ENCODE results near the gene GNB3. TPM values are rescaled to one million over a fixed set of nuclear protein-coding genes. Genes with fewer than 3 reads are reported as not detected.

Gene GNB3
- total RNA-seq, 1 experiment from 2014 or later: 8.7 TPM

DNA sequence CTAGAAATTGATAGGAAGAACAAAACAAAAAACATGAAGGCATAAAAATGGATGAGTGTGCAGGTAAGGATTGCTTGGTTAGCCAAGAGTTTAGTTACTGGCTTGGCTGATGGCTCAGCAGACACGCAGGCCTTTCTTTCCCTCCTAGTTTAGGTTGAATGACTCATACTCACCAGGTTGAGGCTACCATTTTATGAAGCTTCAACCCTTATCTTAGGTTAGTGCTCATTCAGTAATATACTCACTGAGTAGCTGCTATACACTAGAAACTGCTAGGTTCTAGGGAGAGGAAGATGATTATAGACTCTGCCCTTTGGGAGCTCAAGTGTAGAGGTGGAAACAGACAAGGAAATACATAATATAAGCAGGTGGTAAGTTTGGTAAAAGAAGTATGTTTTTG, 6.5 kb upstream of the GNB3 start:
- POLR2A ChIA-PET: interaction anchor here (1.4 to 4.3 kb wide), 3 partner anchors 15 to 81 kb away, joined by 3 to 17 read pairs (median 5); partner anchors contain the start of genes CDCA3, MLF2 and USP5
- Histone ChIP-seq H3K9ac (ENCODE audit: low read length) (no peak overlapping the region), H3K27ac (ENCODE audit: low read depth, low read length) (no peak overlapping the region), H2AFZ (ENCODE audit: low read depth, low read length, poor library complexity, severe bottlenecking) (no peak overlapping the region), H3K36me3 (ENCODE audit: control insufficient read depth in 1 of 2, insufficient read depth in 2 of 2, low read length in 2 of 2) (peaks cover 16 to 33% of the 10 kb centered on the region in 2 experiments; a peak in 3 of 4 replicates), H3K4me1 (ENCODE audit: control insufficient read depth in 1 of 2, insufficient read depth in 2 of 2, low read length in 2 of 2) (peaks cover 5 to 22% of the 10 kb centered on the region in 2 experiments), H3K27me3 (ENCODE audit: insufficient read depth, low read length) (no peaks in the 10 kb centered on the region), H3K4me2 (ENCODE audit: low read length) (no peak overlapping the region), H4K20me1 (ENCODE audit: insufficient read depth) (no peaks in the 10 kb centered on the region), H3K79me2 (ENCODE audit: insufficient read depth, low read length) (peaks cover 9% of the 10 kb centered on the region), H3K4me3 (replicated peaks in 1 of 2; ENCODE audit: low read depth in 1 of 2, low read length in 2 of 2) (no peak overlapping the region), H3K9me2 (ENCODE audit: insufficient read depth) (no peaks in the 10 kb centered on the region), H3K9me3 (ENCODE audit: control insufficient read depth in 1 of 2, insufficient read depth in 1 of 2, low read depth in 1 of 2, low read length in 2 of 2) (no peaks in the 10 kb centered on the region)
- RAD21 ChIA-PET (ENCODE audit: low non-redundant PET in 1 of 2, low total read pairs in 2 of 2, uncharacterized antibody in 2 of 2, unreplicated experiment in 2 of 2): no interaction called here
- CTCF ChIA-PET: interaction anchor here (1.2 to 5.5 kb wide), 7 partner anchors 12 to 145 kb away, joined by 3 to 38 read pairs (median 3); partner anchors contain the start of genes CDCA3, GPR162, MLF2 and USP5
- DNase-seq (ENCODE audit: low read depth, low spot score) (no peak), ATAC-seq (no peak)
- intact Hi-C loops (cut with micrococcal nuclease): no loop called here
- BruUV-seq (replicated peaks): no TSS peak
- TF ChIP-seq SIN3A (IDR thresholded peaks at IDR 0.05; ENCODE audit: low read depth) (no peak), CEBPB (IDR thresholded peaks at IDR 0.05; ENCODE audit: low read depth) (no peak), EZH2 (IDR thresholded peaks at IDR 0.05) (no peak), ELF1 (IDR thresholded peaks at IDR 0.05; ENCODE audit: borderline replicate concordance, low read depth) (no peak), CBX3 (IDR thresholded peaks at IDR 0.05; ENCODE audit: low read depth) (no peak), FOSL1 (IDR thresholded peaks at IDR 0.05; ENCODE audit: low read depth) (no peak), EGR1 (IDR thresholded peaks at IDR 0.05; ENCODE audit: low read depth) (no peak), SRF (IDR thresholded peaks at IDR 0.05; ENCODE audit: low read depth) (no peak), POLR2A (IDR thresholded peaks at IDR 0.05; ENCODE audit: borderline replicate concordance, extremely low read depth, insufficient read depth, insufficient read length) (no peak), RAD21 (IDR thresholded peaks at IDR 0.05; ENCODE audit: low read depth) (no peak), ZNF274 (IDR thresholded peaks at IDR 0.05; ENCODE audit: low read depth, low read length) (no peak), REST (IDR thresholded peaks at IDR 0.05; ENCODE audit: low read depth) (no peak), MAX (IDR thresholded peaks at IDR 0.05) (no peak), SP1 (IDR thresholded peaks at IDR 0.05; ENCODE audit: low read depth) (no peak), ZFX (IDR thresholded peaks at IDR 0.05) (no peak), JUND (IDR thresholded peaks at IDR 0.05) (no peak), EZH2phosphoT487 (IDR thresholded peaks at IDR 0.05; ENCODE audit: borderline replicate concordance) (no peak)
- TF ChIP-seq, protein P1, sequence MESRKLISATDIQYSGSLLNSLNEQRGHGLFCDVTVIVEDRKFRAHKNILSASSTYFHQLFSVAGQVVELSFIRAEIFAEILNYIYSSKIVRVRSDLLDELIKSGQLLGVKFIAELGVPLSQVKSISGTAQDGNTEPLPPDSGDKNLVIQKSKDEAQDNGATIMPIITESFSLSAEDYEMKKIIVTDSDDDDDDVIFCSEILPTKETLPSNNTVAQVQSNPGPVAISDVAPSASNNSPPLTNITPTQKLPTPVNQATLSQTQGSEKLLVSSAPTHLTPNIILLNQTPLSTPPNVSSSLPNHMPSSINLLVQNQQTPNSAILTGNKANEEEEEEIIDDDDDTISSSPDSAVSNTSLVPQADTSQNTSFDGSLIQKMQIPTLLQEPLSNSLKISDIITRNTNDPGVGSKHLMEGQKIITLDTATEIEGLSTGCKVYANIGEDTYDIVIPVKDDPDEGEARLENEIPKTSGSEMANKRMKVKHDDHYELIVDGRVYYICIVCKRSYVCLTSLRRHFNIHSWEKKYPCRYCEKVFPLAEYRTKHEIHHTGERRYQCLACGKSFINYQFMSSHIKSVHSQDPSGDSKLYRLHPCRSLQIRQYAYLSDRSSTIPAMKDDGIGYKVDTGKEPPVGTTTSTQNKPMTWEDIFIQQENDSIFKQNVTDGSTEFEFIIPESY (IDR thresholded peaks at IDR 0.05; ENCODE audit: extremely low read depth, insufficient replicate concordance, low read length): no peak

All from HCT116 (cell line).